GM12878 (cell line): Measurements from ENCODE around the gene PDE1C. TPM values are rescaled to one million over a fixed set of nuclear protein-coding genes. Genes with fewer than 3 reads are reported as not detected.

ENCODE experiments used
- ATAC-seq: fragments of 200-7000 bp; cut with Tn5 transposase; 3 replicates; pipeline ENCODE4 v1.9.1; 2020; ENCODE audit warnings: mild to moderate bottlenecking, moderate library complexity
- BruUV-seq: library from RNA; stranded (reverse); fragments of 400-500 nt; replicated peaks from 2 replicates; lab custom pipeline; 2021; lab: Mats Ljungman, UMichigan
- CTCF ChIA-PET: fragments of 300-600 bp; sonication (Branson Sonifier 250); formaldehyde crosslinking; extraction: SDS; loops from one replicate; lab custom pipeline; 2021; ENCODE audit warnings: inconsistent platforms; lab: Yijun Ruan, JAX
- POLR2A ChIA-PET: fragments of 350-600 bp; formaldehyde crosslinking; extraction: SDS; loops from one replicate; lab custom pipeline; 2021; ENCODE audit warnings: inconsistent platforms; lab: Charles Lee
- RAD21 ChIA-PET: fragments of 300-600 bp; sonication (Branson Sonifier 250); formaldehyde crosslinking; loops from one replicate; lab custom pipeline; 2023; ENCODE audit warnings: antibody characterized with exemption; ENCODE audit not compliant: unreplicated experiment; lab: Charles Lee
- SMC1A ChIA-PET: fragments of 300-600 bp; sonication (Branson Sonifier 250); formaldehyde crosslinking; loops from one replicate; lab custom pipeline; 2023; ENCODE audit not compliant: unreplicated experiment, uncharacterized antibody; lab: Charles Lee
- DNase-seq: peaks from one replicate; pipeline ENCODE4 v3.0.0-alpha.2; 2011; ENCODE audit warnings: low read depth, low spot score
- FAIRE-seq: peaks from 3 replicates; lab custom pipeline; 2011; peaks lifted over from hg19 to GRCh38; lab: Jason Lieb, UNC
- H2AFZ ChIP-seq: 2 replicates; pipeline ENCODE4 v1.6.0; 2011; ENCODE audit warnings: low read depth, low read length, control low read depth; ENCODE audit not compliant: control insufficient read depth
- H3K27ac ChIP-seq: 2 replicates; pipeline ENCODE4 v1.5.1; 2011; ENCODE audit warnings: control low read depth; ENCODE audit not compliant: control insufficient read depth, insufficient read depth
- H3K27me3 ChIP-seq, 2 experiments: replicated peaks in 1 of 2; 2 replicates each; pipeline versions ENCODE4 v1.6.0 to v1.6.1; 2011; ENCODE audit warnings: low read length in 1 of 2; ENCODE audit not compliant: control insufficient read depth in 2 of 2, insufficient read depth in 2 of 2
- H3K36me3 ChIP-seq, 2 experiments: 2 replicates each; pipeline ENCODE4 v1.5.1; 2011; ENCODE audit warnings: low read length in 1 of 2; ENCODE audit not compliant: control insufficient read depth in 2 of 2, insufficient read depth in 2 of 2
- H3K4me1 ChIP-seq: 2 replicates; pipeline ENCODE4 v1.6.1; 2011; ENCODE audit warnings: mild to moderate bottlenecking, low read length, moderate library complexity, mixed read lengths; ENCODE audit not compliant: control insufficient read depth, insufficient read depth
- H3K4me2 ChIP-seq: 2 replicates; pipeline ENCODE4 v1.6.0; 2011; ENCODE audit warnings: control low read depth; ENCODE audit not compliant: control insufficient read depth, insufficient read depth
- H3K4me3 ChIP-seq: fragments of 200-600 bp; sonication (generic); 2 replicates; pipeline ENCODE4 v1.5.1; 2016
- H3K79me2 ChIP-seq: 2 replicates; pipeline ENCODE4 v1.6.0; 2011; ENCODE audit warnings: low read length; ENCODE audit not compliant: control insufficient read depth, insufficient read depth
- H3K9ac ChIP-seq: 2 replicates; pipeline ENCODE4 v1.8.0; 2011; ENCODE audit warnings: low read length, control low read depth, mixed read lengths; ENCODE audit not compliant: control insufficient read depth, insufficient read depth
- H3K9me3 ChIP-seq: replicated peaks from 3 replicates; pipeline ENCODE4 v1.5.1; 2011; ENCODE audit warnings: mild to moderate bottlenecking, low read length; ENCODE audit not compliant: control insufficient read depth, insufficient read depth
- H4K20me1 ChIP-seq: 2 replicates; pipeline ENCODE4 v1.6.0; 2011; ENCODE audit not compliant: control insufficient read depth, insufficient read depth
- BACH1 ChIP-seq: fragments of 450-650 bp; IDR thresholded peaks from 2 replicates; pipeline ENCODE4 v1.6.1; 2017; ENCODE audit warnings: mild to moderate bottlenecking, borderline replicate concordance
- BCL3 ChIP-seq: IDR thresholded peaks from 2 replicates; pipeline ENCODE4 v1.6.1; 2011; ENCODE audit warnings: borderline replicate concordance, low read depth, mild to moderate bottlenecking, moderate library complexity, low read length; ENCODE audit not compliant: insufficient read depth, poor library complexity, severe bottlenecking
- CUX1 ChIP-seq: IDR thresholded peaks from 2 replicates; pipeline ENCODE4 v1.6.1; 2012; ENCODE audit warnings: improper control_type of control experiment, low read depth, low read length; ENCODE audit not compliant: insufficient replicate concordance
- FOS ChIP-seq: IDR thresholded peaks from 3 replicates; pipeline ENCODE4 v1.6.1; 2011; ENCODE audit warnings: borderline replicate concordance; ENCODE audit not compliant: insufficient read length; ENCODE audit errors: extremely low read depth
- FOXK2 ChIP-seq: fragments of 450-650 bp; IDR thresholded peaks from 2 replicates; pipeline ENCODE4 v1.6.1; 2017; ENCODE audit warnings: mild to moderate bottlenecking, moderate library complexity
- MAX ChIP-seq: IDR thresholded peaks from 2 replicates; pipeline ENCODE4 v1.6.1; 2012; ENCODE audit warnings: low read depth, low read length, improper control_type of control experiment
- MEF2A ChIP-seq: IDR thresholded peaks from 2 replicates; pipeline ENCODE4 v1.6.1; 2011; ENCODE audit warnings: low read depth, mild to moderate bottlenecking, low read length, moderate library complexity; ENCODE audit not compliant: insufficient read depth
- MTA2 ChIP-seq: fragments of 450-650 bp; IDR thresholded peaks from 2 replicates; pipeline ENCODE4 v1.6.1; 2016; ENCODE audit warnings: low read depth, mild to moderate bottlenecking, moderate library complexity
- MTA3 ChIP-seq: IDR thresholded peaks from 2 replicates; pipeline ENCODE4 v1.6.1; 2012; ENCODE audit warnings: low read length, inconsistent platforms, borderline replicate concordance
- MXI1 ChIP-seq: fragments of 150-350 bp; IDR thresholded peaks from 2 replicates; pipeline ENCODE4 v1.6.1; 2011; ENCODE audit warnings: low read depth, mild to moderate bottlenecking, inconsistent platforms, low read length, improper control_type of control experiment
- MYB ChIP-seq: fragments of 150-350 bp; IDR thresholded peaks from 2 replicates; pipeline ENCODE4 v1.6.1; 2014; ENCODE audit warnings: mild to moderate bottlenecking, low read depth, low read length, borderline replicate concordance
- NR2F1 ChIP-seq: fragments of 450-650 bp; conservative IDR thresholded peaks from 2 replicates; pipeline ENCODE4 v1.6.1; 2017; ENCODE audit warnings: mild to moderate bottlenecking
- RB1 ChIP-seq: fragments of 450-650 bp; formaldehyde crosslinking; IDR thresholded peaks from 2 replicates; pipeline ENCODE4 v1.6.1; 2017; ENCODE audit warnings: mild to moderate bottlenecking, borderline replicate concordance
- SREBF2 ChIP-seq: IDR thresholded peaks from 2 replicates; pipeline ENCODE4 v1.6.1; 2012; ENCODE audit warnings: mild to moderate bottlenecking, low read length
- SRF ChIP-seq, 2 experiments: IDR thresholded peaks; 2 replicates each; pipeline ENCODE4 v1.6.1; 2011; ENCODE audit warnings: low read depth in 2 of 2, low read length in 2 of 2, mild to moderate bottlenecking in 1 of 2, moderate library complexity in 1 of 2
- STAT1 ChIP-seq: fragments of 450-650 bp; conservative IDR thresholded peaks from 2 replicates; pipeline ENCODE4 v1.6.1; 2014; ENCODE audit warnings: antibody characterized with exemption, mild to moderate bottlenecking
- ZBTB33 ChIP-seq: fragments of 450-650 bp; IDR thresholded peaks from 2 replicates; pipeline ENCODE4 v1.6.1; 2017; ENCODE audit warnings: mild to moderate bottlenecking
- WGBS: methylation state at CpG from one replicate; pipeline ENCODE4 v1.1.6; 2016; ENCODE audit warnings: low lambda C conversion rate; ENCODE audit not compliant: insufficient replicate concordance, insufficient coverage; ENCODE audit errors: missing lambda C conversion rate; 5-methylcytosine and 5-hydroxymethylcytosine counted together
- in situ Hi-C: fragments of 300-500 bp; cut with MboI; formaldehyde crosslinking; loops from 9 replicates; pipeline ENCODE4 v1.14.3; 2018; ENCODE audit warnings: mixed read lengths
- intact Hi-C: fragments of 100-400 bp; cut with micrococcal nuclease; formaldehyde crosslinking; loops from one replicate; pipeline ENCODE4 v1.14.2; 2022; ENCODE audit not compliant: unreplicated experiment
- polyA plus RNA-seq, 11 experiments: library from polyadenylated mRNA; depleted of rRNA in 4 of 11; unstranded in 6 of 11; stranded (reverse) in 5 of 11; fragments of >200 nt; fragmentation: Nextera tagmentation in 4 of 11; fragmentation: Illumina TruSeq in 1 of 11; extraction: Ambion mirVana in 4 of 11; extraction: Trizol in 1 of 11; gene quantifications; 1 replicate in 1 of 11; 2 replicates in 10 of 11; pipeline versions ENCODE4 v1.2.1 to v1.2.3, GENCODE V29; 2011 to 2016; ENCODE audit warnings: inconsistent platforms in 2 of 11, missing spikeins in 2 of 11, low read depth in 1 of 11
- total RNA-seq, 4 experiments: library from RNA; depleted of rRNA in 3 of 4; stranded (reverse); fragments of >200 nt in 3 of 4; fragmentation: Illumina TruSeq in 1 of 4; extraction: Trizol in 1 of 4; gene quantifications; 2 replicates each; pipeline versions ENCODE4 v1.2.1 to v1.2.3, GENCODE V29; 2013 to 2021

The PDE1C gene
- total and polyA plus RNA-seq, 10 of the 15 experiments (the other 5 are each of a cell fraction or from before 2014, with no cell fraction given), result 0.29 to 2.3 (median 0.70) TPM

GRCh38 chr7:31955021-31955420 is 115.2 kb downstream of the PDE1C start:
- Histone ChIP-seq H3K79me2 (no peaks in the 10 kb centered on the region), H2AFZ (no peak overlapping the region), H3K4me3 (no peak overlapping the region), H3K9ac (no peak overlapping the region), H3K36me3 (no peaks in the 10 kb centered on the region), H4K20me1 (no peaks in the 10 kb centered on the region), H3K27me3 (no peaks in the 10 kb centered on the region), H3K4me1 (no peaks in the 10 kb centered on the region), H3K27ac (no peak overlapping the region), H3K9me3 (no peaks in the 10 kb centered on the region), H3K4me2 (no peak overlapping the region)
- ChIA-PET RAD21 (no interaction called here), CTCF (no interaction called here), SMC1A (no interaction called here), POLR2A (no interaction called here)
- no TSS peak for BruUV-seq
- DNase-seq (no peak), FAIRE-seq (no peak), ATAC-seq (no peak)
- in situ Hi-C loops, result no loop called here
- 68% methylated on average over 5 of the region's 5 CpGs for WGBS
- TF ChIP-seq SREBF2, result no peak
- TF ChIP-seq NR2F1, result no peak
- TF ChIP-seq MXI1, result no peak
- no peak for TF ChIP-seq MTA2
- no peak for TF ChIP-seq CUX1
- TF ChIP-seq MEF2A, result no peak
- no peak for TF ChIP-seq FOS
- no peak for TF ChIP-seq RB1
- TF ChIP-seq STAT1, result no peak
- TF ChIP-seq BCL3, result no peak
- TF ChIP-seq MAX, result no peak
- TF ChIP-seq FOXK2, result no peak
- no peak for TF ChIP-seq BACH1
- TF ChIP-seq ZBTB33, result no peak
- no peak for TF ChIP-seq MTA3
- TF ChIP-seq SRF (IDR thresholded peaks at IDR 0.05; ENCODE audit: low read depth in 2 of 2, low read length in 2 of 2), result no peak
- no peak for TF ChIP-seq MYB
- intact Hi-C loops, result no loop called here
